IMR-90 (cell line): Measurements from ENCODE around the gene WNT7B. TPM values are rescaled to one million over a fixed set of nuclear protein-coding genes. Genes with fewer than 3 reads are reported as not detected.
A peak's percentile ranks its signal among the peaks of the same experiment; 100 is the strongest.

ENCODE experiments used
- ATAC-seq: fragments of 200-7000 bp; cut with Tn5 transposase; 2 replicates; pipeline ENCODE4 v1.9.1; 2020; ENCODE audit warnings: low read depth, mild to moderate bottlenecking, moderate library complexity
- BruUV-seq: library from RNA; stranded (reverse); fragments of 400-500 nt; replicated peaks from 2 replicates; lab custom pipeline; 2021; lab: Mats Ljungman, UMichigan
- CTCF ChIA-PET: fragments of 300-600 bp; formaldehyde crosslinking; extraction: SDS; loops from one replicate; lab custom pipeline; 2021; ENCODE audit warnings: antibody characterized with exemption; lab: Yijun Ruan, JAX
- POLR2A ChIA-PET: fragments of 300-600 bp; sonication (Branson Sonifier 250); formaldehyde crosslinking; loops from one replicate; lab custom pipeline; 2022; ENCODE audit warnings: antibody characterized with exemption; ENCODE audit not compliant: unreplicated experiment; lab: Charles Lee
- DNase-seq: peaks from one replicate; pipeline ENCODE4 v3.0.0; 2013
- H2AFZ ChIP-seq: replicated peaks from 2 replicates; pipeline ENCODE3; 2013; ENCODE audit warnings: low read length, mild to moderate bottlenecking; ENCODE audit not compliant: poor library complexity
- H2AK5ac ChIP-seq: 2 replicates; pipeline ENCODE4 v1.6.1; 2013; ENCODE audit warnings: low read depth, low read length, inconsistent platforms
- H2AK9ac ChIP-seq: replicated peaks from 2 replicates; pipeline ENCODE3; 2013; ENCODE audit warnings: mild to moderate bottlenecking, low read depth, low read length, moderate library complexity; ENCODE audit not compliant: poor library complexity
- H2BK120ac ChIP-seq: 2 replicates; pipeline ENCODE4 v1.6.1; 2013; ENCODE audit warnings: low read depth, low read length, inconsistent platforms
- H2BK15ac ChIP-seq: 3 replicates; pipeline ENCODE4 v1.6.1; 2013; ENCODE audit warnings: low read depth, low read length, inconsistent platforms
- H2BK20ac ChIP-seq: 2 replicates; pipeline ENCODE4 v1.6.1; 2013; ENCODE audit warnings: low read depth, mild to moderate bottlenecking, inconsistent platforms, low read length, moderate library complexity
- H2BK5ac ChIP-seq: 2 replicates; pipeline ENCODE4 v1.6.1; 2013; ENCODE audit warnings: mild to moderate bottlenecking, low read depth, low read length, inconsistent platforms; ENCODE audit not compliant: poor library complexity, severe bottlenecking
- H3K14ac ChIP-seq: replicated peaks from 2 replicates; pipeline ENCODE4 v1.6.1; 2013; ENCODE audit warnings: low read depth, low read length, inconsistent platforms
- H3K18ac ChIP-seq: 2 replicates; pipeline ENCODE4 v1.6.1; 2013; ENCODE audit warnings: low read depth, low read length, control low read depth
- H3K23ac ChIP-seq: 2 replicates; pipeline ENCODE4 v1.6.1; 2013; ENCODE audit warnings: low read depth, low read length, inconsistent platforms
- H3K27ac ChIP-seq: 2 replicates; pipeline ENCODE4 v1.5.1; 2013; ENCODE audit warnings: mild to moderate bottlenecking, control low read depth, low read length; ENCODE audit not compliant: insufficient read depth
- H3K27me3 ChIP-seq: 2 replicates; pipeline ENCODE4 v1.6.1; 2013; ENCODE audit warnings: low read length; ENCODE audit not compliant: control insufficient read depth, insufficient read depth
- H3K36me3 ChIP-seq: 2 replicates; pipeline ENCODE4 v1.6.1; 2013; ENCODE audit warnings: low read length, mixed read lengths; ENCODE audit not compliant: control insufficient read depth, insufficient read depth
- H3K4ac ChIP-seq: 2 replicates; pipeline ENCODE4 v1.6.1; 2013; ENCODE audit warnings: low read depth, low read length, inconsistent platforms
- H3K4me1 ChIP-seq: 2 replicates; pipeline ENCODE4 v1.6.1; 2013; ENCODE audit warnings: low read length, mixed read lengths; ENCODE audit not compliant: control insufficient read depth, insufficient read depth
- H3K4me2 ChIP-seq: 2 replicates; pipeline ENCODE4 v1.6.1; 2013; ENCODE audit warnings: low read depth, mild to moderate bottlenecking, control low read depth, low read length, moderate library complexity
- H3K4me3 ChIP-seq: 2 replicates; pipeline ENCODE4 v1.5.1; 2013; ENCODE audit warnings: low read depth, mild to moderate bottlenecking, control low read depth, low read length, moderate library complexity; ENCODE audit not compliant: insufficient read depth
- H3K56ac ChIP-seq: 2 replicates; pipeline ENCODE4 v1.6.1; 2013; ENCODE audit warnings: low read length, inconsistent platforms; ENCODE audit not compliant: insufficient read depth; ENCODE audit errors: extremely low read depth
- H3K79me1 ChIP-seq, 2 experiments: 2 replicates each; pipeline ENCODE4 v1.6.1; 2013; ENCODE audit warnings: low read length in 2 of 2, inconsistent platforms in 1 of 2, low read depth in 1 of 2
- H3K9ac ChIP-seq: 2 replicates; pipeline ENCODE4 v1.6.1; 2013; ENCODE audit warnings: low read depth, low read length, control low read depth
- H3K9me1 ChIP-seq: 2 replicates; pipeline ENCODE4 v1.6.1; 2013; ENCODE audit warnings: low read length, inconsistent platforms; ENCODE audit not compliant: insufficient read depth
- H3K9me3 ChIP-seq: 2 replicates; pipeline ENCODE4 v1.6.1; 2013; ENCODE audit warnings: low read length; ENCODE audit not compliant: control insufficient read depth, insufficient read depth
- H4K20me1 ChIP-seq: 2 replicates; pipeline ENCODE4 v1.6.1; 2013; ENCODE audit warnings: low read length, inconsistent platforms; ENCODE audit not compliant: insufficient read depth
- H4K5ac ChIP-seq: 2 replicates; pipeline ENCODE4 v1.6.1; 2013; ENCODE audit warnings: mild to moderate bottlenecking, low read depth, low read length, control low read depth
- H4K8ac ChIP-seq, 2 experiments: 2 replicates each; pipeline ENCODE4 v1.6.1; 2013; ENCODE audit warnings: low read depth in 2 of 2, low read length in 2 of 2, control low read depth in 1 of 2, inconsistent platforms in 1 of 2
- H4K91ac ChIP-seq: 2 replicates; pipeline ENCODE4 v1.6.1; 2013; ENCODE audit warnings: low read depth, low read length, inconsistent platforms; ENCODE audit not compliant: insufficient read depth
- CHD1 ChIP-seq: IDR thresholded peaks from 2 replicates; pipeline ENCODE4 v1.6.1; 2012; ENCODE audit warnings: low read depth, low read length, improper control_type of control experiment
- MAZ ChIP-seq: IDR thresholded peaks from 2 replicates; pipeline ENCODE4 v1.6.1; 2012; ENCODE audit warnings: low read depth, mild to moderate bottlenecking, low read length, improper control_type of control experiment, moderate library complexity, borderline replicate concordance
- MXI1 ChIP-seq: IDR thresholded peaks from 2 replicates; pipeline ENCODE4 v1.6.1; 2012; ENCODE audit warnings: low read depth, mild to moderate bottlenecking, low read length, moderate library complexity, borderline replicate concordance
- NFE2L2 ChIP-seq: fragments of 150-350 bp; IDR thresholded peaks from 2 replicates; pipeline ENCODE4 v1.6.1; 2016; ENCODE audit warnings: low read depth, mild to moderate bottlenecking, low read length
- SMC3 ChIP-seq: fragments of 150-350 bp; IDR thresholded peaks from 2 replicates; pipeline ENCODE4 v1.6.1; 2016; ENCODE audit warnings: low read depth, mild to moderate bottlenecking, antibody characterized with exemption, low read length, moderate library complexity
- WGBS, 2 experiments: methylation state at CpG; one replicate each; pipeline versions ENCODE4 v1.1.5 to v1.1.7; 2013; ENCODE audit warnings: missing lambda C conversion rate in 2 of 2; ENCODE audit not compliant: insufficient read length in 1 of 2; ENCODE audit errors: extremely low coverage in 2 of 2; 5-methylcytosine and 5-hydroxymethylcytosine counted together
- dilution Hi-C: fragments of 300-500 bp; cut with HindIII; formaldehyde crosslinking; loops from one replicate; pipeline ENCODE4 v1.14.3; 2018; ENCODE audit warnings: low sequenced_read_pairs; ENCODE audit not compliant: unreplicated experiment
- in situ Hi-C: fragments of 300-500 bp; cut with MboI; formaldehyde crosslinking; loops from 3 replicates; pipeline ENCODE4 v1.14.3; 2019; ENCODE audit warnings: low sequenced_read_pairs, inconsistent platforms, mixed read lengths
- intact Hi-C: fragments of 100-400 bp; cut with micrococcal nuclease; formaldehyde crosslinking; loops from 2 replicates; pipeline ENCODE4 v1.10.0; 2022
- polyA plus RNA-seq, 3 experiments: library from polyadenylated mRNA; depleted of rRNA; stranded (reverse); fragments of >200 nt; gene quantifications; 2 replicates each; pipeline ENCODE4 v1.2.3, GENCODE V29; 2012; ENCODE audit warnings: low replicate concordance in 1 of 3
- total RNA-seq: library from RNA; depleted of rRNA; stranded (reverse); fragments of >200 nt; gene quantifications from 2 replicates; pipeline ENCODE4 v1.2.3, GENCODE V29; 2012

WNT7B gene
- total and polyA plus RNA-seq, 2 of the 4 experiments (the other 2 are of a cell fraction): under 0.01 to 0.15 TPM

DNA sequence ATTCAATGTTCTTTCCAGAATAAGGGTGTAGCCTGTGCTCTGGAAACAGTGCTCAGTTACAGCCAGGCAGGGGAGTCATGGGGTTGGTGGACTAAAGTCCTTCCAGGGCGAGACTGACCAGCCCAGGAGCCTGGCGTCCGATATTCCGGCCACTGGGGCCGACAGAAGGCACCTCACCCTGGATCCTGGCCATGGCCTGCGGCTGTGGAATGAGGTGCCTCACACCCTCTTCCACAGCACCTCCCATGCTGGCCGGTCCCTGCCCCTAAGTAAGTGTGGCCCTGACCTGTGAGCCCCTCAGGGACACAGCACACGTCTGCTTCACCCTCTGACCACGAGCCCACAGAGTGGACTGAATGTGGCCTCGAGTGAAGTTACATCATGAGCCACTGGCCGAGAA, 50.5 kb downstream of the WNT7B start:
- Histone ChIP-seq H3K4me2 (no peak overlapping the region), H2BK120ac (no peak overlapping the region), H2BK20ac (no peak overlapping the region), H2AK9ac (no peak overlapping the region), H3K18ac (no peak overlapping the region), H3K4ac (no peak overlapping the region), H3K23ac (no peak overlapping the region), H2AK5ac (peak overlapping the region; percentile 63; the same call in 1 of the 2 replicates), H3K79me1 (no peaks in the 10 kb centered on the region), H3K56ac (no peak overlapping the region), H3K14ac (no peak overlapping the region), H3K9me3 (no peaks in the 10 kb centered on the region), H3K4me1 (no peaks in the 10 kb centered on the region), H4K8ac (no peak overlapping the region), H3K4me3 (no peak overlapping the region), H3K9ac (no peak overlapping the region), H3K9me1 (no peaks in the 10 kb centered on the region; the same call in 1 of the 2 replicates), H2BK15ac (no peak overlapping the region), H4K91ac (no peak overlapping the region), H3K36me3 (no peaks in the 10 kb centered on the region), H3K27ac (no peak overlapping the region), H4K20me1 (no peaks in the 10 kb centered on the region), H2AFZ (no peak overlapping the region), H4K5ac (no peak overlapping the region), H2BK5ac (no peak overlapping the region), H3K27me3 (peaks cover 13% of the 10 kb centered on the region)
- ChIA-PET POLR2A (no interaction called here), CTCF (no interaction called here)
- in situ Hi-C loops: no loop called here
- ATAC-seq: no peak
- dilution Hi-C loops: no loop called here
- DNase-seq: no peak
- WGBS, 2 experiments: 90% methylated on average over 2 of the region's 11 CpGs; no CpG with 5 or more reads in 1 of the 2 experiments
- no TSS peak for BruUV-seq
- no peak for TF ChIP-seq CHD1
- TF ChIP-seq SMC3: no peak
- no peak for TF ChIP-seq NFE2L2
- no peak for TF ChIP-seq MXI1
- no peak for TF ChIP-seq MAZ
- intact Hi-C loops: no loop called here
